Heart left ventricle (tissue), 16 donors: ENCODE data around the gene ANXA6. TPM values are rescaled to one million over a fixed set of nuclear protein-coding genes. Genes with fewer than 3 reads are reported as not detected.

ENCODE experiments used
- ATAC-seq, 4 donors: fragments of 200-7000 bp; cut with Tn5 transposase; one replicate each; pipeline ENCODE4 v1.9.1; 2020 to 2022; ENCODE audit warnings: moderate library complexity in 4 of 4, mild to moderate bottlenecking in 3 of 4, moderate number of reproducible peaks in 1 of 4
- DNase-seq, 5 donors: peaks; one replicate each; pipeline ENCODE4 v3.0.0-alpha.2; 2020
- H3K27ac ChIP-seq, 12 donors: fragments of 200-600 bp; sonication (generic) in 4 of 12; one replicate each; pipeline versions ENCODE4 v1.5.0 to v1.8.0; 2016 to 2022; ENCODE audit warnings: mild to moderate bottlenecking in 2 of 12
- H3K27me3 ChIP-seq, 9 donors: fragments of 200-600 bp; sonication (generic) in 2 of 9; one replicate each; pipeline versions ENCODE4 v1.5.1 to v1.8.0; 2016 to 2022; ENCODE audit warnings: mild to moderate bottlenecking in 3 of 9
- H3K36me3 ChIP-seq, 9 donors: fragments of 200-600 bp; sonication (generic) in 2 of 9; one replicate each; pipeline versions ENCODE4 v1.5.0 to v1.8.0; 2018 to 2022; ENCODE audit warnings: mild to moderate bottlenecking in 2 of 9
- H3K4me1 ChIP-seq, 12 donors: fragments of 200-600 bp; sonication (generic) in 4 of 12; one replicate each; pipeline versions ENCODE4 v1.5.0 to v1.8.0; 2016 to 2022; ENCODE audit warnings: mild to moderate bottlenecking in 3 of 12
- H3K4me3 ChIP-seq, 12 donors: fragments of 200-600 bp; sonication (generic) in 4 of 12; one replicate each; pipeline versions ENCODE4 v1.5.0 to v1.8.0; 2017 to 2022; ENCODE audit warnings: mild to moderate bottlenecking in 9 of 12, moderate library complexity in 4 of 12
- H3K9me3 ChIP-seq, 12 donors: fragments of 200-600 bp; sonication (generic) in 4 of 12; one replicate each; pipeline versions ENCODE4 v1.5.0 to v1.8.0; 2016 to 2022; ENCODE audit warnings: mild to moderate bottlenecking in 1 of 12
- POLR2A ChIP-seq, 2 donors: fragments of 450-650 bp; IDR thresholded peaks; one replicate each; pipeline ENCODE4 v1.6.1; 2017; ENCODE audit warnings: antibody characterized with exemption in 2 of 2, mild to moderate bottlenecking in 2 of 2, moderate library complexity in 2 of 2
- WGBS, 4 donors: extraction: QIAGEN DNeasy Blood & Tissue Kit in 2 of 4; methylation state at CpG; one replicate each; pipeline versions ENCODE4 v1.1.5 to v1.1.7; 2013 to 2018; 5-methylcytosine and 5-hydroxymethylcytosine counted together
- intact Hi-C, 10 donors: fragments of 100-400 bp; cut with DNase I; formaldehyde crosslinking; loops; one replicate each; pipeline versions ENCODE4 v1.11.1 to v1.14.2; 2022
- polyA plus RNA-seq, 2 donors: library from polyadenylated mRNA; stranded (reverse); fragments of 200-250 nt; gene quantifications; one replicate each; pipeline ENCODE4 v1.2.3, GENCODE V29; 2013
- total RNA-seq, 9 donors: library from RNA; depleted of rRNA in 2 of 9; stranded (reverse); fragments of >200 nt in 2 of 9; fragmentation: NEBNext Ultra II Directional in 3 of 9; extraction: Animal tissue kit (Norgen Biotek cat#: 25700) in 3 of 9; gene quantifications; one replicate each; pipeline versions ENCODE4 v1.1.0 to v1.2.4, GENCODE V29; 2016 to 2023
- TF ChIP-seq, protein P1 (sequence below), 12 donors: fragments of 200-600 bp; sonication (generic) in 4 of 12; IDR thresholded peaks; one replicate each; pipeline versions ENCODE4 v1.5.0 to v1.8.0; 2018 to 2022; ENCODE audit warnings: antibody characterized with exemption in 12 of 12, mild to moderate bottlenecking in 5 of 12
- donor health status: ischemic (EF 13 %, LVEDD 7.1; RV severe dilation, severe dysfunction).
- donor health status: healthy with polysubstance abuse.
- donor health status: DM: no; HTN: yes; CAD: no.
- donor health status: DM: no; HTN: no; CAD: no.
- donor health status: ischemic (EF 25% LVEDD 6.9; RV normal size, moderate dysfunction).
- donor health status: ischemic (EF 25% LVEDD 5.7; RV mildly dilated, moderate dysfunction).
- donor health status: healthy.
- donor health status: DM: yes; HTN: yes; CAD: no.
- donor health status: ischemic (EF 35%, LVEDD 5.7; RV mildly dilated, moderate dysfunction).
- donor health status: nonischemic (EF 11% LVEDD 7.7; RV severe dilation, severe dysfunction).
- donor health status: DM: yes; HTN: yes; CAD: no.
- donor health status: PGD.
- donor health status: ischemic (EF 29% LVEDD 5.4; RV normal size, mild dysfunction).
- donor health status: nonischemic (EF 23%, LVEDD 6.1; RV moderate dilation, normal function).

The ANXA6 gene
- total and polyA plus RNA-seq, 11 donors = 171 to 287 (median 202) TPM

DNA sequence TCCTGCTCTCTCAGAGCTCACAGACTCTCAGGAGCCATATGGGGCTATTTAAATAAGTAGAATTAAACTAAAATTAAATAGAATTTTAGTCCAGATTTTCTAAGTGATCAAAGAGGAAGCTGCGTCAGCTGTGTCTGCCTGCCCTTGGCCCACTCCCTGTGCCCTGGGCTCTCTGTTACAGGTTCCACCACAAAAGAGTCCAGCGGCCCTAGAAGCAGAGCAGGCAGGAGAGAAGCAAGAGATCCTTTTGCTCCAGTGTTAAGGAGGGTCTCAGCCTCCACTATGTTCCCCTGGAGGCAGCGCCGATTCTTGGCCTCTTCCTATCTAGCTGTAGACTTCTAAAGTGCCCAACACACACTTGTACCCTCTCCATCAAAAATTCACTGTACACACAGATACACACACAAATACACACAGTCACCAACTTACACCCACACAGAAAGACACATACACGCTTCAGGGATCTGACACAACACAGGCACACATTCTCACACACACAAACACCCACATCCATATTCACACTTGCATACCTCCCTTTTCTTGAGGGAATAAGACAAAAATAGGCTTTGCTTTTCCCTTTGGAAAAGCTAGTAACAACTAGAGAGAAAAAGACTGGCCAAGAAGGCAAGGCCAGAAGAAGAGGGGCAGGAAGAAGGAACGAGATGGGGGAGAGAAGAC lies 71.2 kb downstream of the ANXA6 start:
- WGBS, 4 donors = 66 to 77% (median 72%) methylated on average over 6 of the region's 6 CpGs

DNA sequence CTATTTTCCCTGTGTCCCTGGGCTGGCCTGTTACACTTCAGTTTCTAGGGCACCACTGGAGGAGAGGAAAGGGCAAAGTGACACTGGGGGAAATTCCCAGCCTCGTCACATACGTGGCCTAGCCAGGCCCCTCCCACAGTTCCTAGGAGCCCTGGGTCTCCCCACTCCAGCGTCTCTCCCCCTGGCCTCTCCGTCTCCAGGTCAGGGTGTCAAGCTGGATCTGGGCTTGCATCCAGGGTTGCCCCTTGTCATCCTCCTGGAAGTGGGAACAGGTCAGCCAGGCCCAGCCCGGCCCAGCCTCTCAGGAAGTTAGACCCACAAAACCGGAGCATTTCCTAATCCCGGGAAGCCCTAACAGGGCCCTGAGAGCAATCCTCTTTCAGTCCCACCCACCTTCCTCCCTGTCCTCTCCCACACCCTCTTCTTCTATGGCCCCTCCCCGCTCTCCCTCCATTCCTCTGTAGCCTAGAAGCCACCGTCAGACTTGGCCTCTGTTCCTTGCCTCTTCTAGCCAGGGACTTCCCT lies 72.0 kb downstream of the ANXA6 start:
- Histone ChIP-seq H3K27ac (peak overlapping the region; percentile 15 to 84 (median 74)), H3K4me1 (peaks cover 10 to 75% (median 39%) of the 10 kb centered on the region in 12 donors), H3K4me3 (peak overlapping the region in 2 of 12 donors; percentile 2 to 47), H3K36me3 (no peaks in the 10 kb centered on the region), H3K9me3 (no peaks in the 10 kb centered on the region), H3K27me3 (no peaks in the 10 kb centered on the region)
- TF ChIP-seq, protein P1, sequence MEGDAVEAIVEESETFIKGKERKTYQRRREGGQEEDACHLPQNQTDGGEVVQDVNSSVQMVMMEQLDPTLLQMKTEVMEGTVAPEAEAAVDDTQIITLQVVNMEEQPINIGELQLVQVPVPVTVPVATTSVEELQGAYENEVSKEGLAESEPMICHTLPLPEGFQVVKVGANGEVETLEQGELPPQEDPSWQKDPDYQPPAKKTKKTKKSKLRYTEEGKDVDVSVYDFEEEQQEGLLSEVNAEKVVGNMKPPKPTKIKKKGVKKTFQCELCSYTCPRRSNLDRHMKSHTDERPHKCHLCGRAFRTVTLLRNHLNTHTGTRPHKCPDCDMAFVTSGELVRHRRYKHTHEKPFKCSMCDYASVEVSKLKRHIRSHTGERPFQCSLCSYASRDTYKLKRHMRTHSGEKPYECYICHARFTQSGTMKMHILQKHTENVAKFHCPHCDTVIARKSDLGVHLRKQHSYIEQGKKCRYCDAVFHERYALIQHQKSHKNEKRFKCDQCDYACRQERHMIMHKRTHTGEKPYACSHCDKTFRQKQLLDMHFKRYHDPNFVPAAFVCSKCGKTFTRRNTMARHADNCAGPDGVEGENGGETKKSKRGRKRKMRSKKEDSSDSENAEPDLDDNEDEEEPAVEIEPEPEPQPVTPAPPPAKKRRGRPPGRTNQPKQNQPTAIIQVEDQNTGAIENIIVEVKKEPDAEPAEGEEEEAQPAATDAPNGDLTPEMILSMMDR (IDR thresholded peaks at IDR 0.05) = no peak
- no peak for TF ChIP-seq POLR2A (IDR thresholded peaks at IDR 0.05)
- intact Hi-C loops = no loop called here
- 14 to 28% (median 22%) methylated on average over 8 to 9 of the region's 9 CpGs for WGBS, 4 donors
- ATAC-seq = peak; percentile 25 to 53 (median 36)
- DNase-seq = peak in 3 of 5 donors; percentile 63 to 75 (median 72)

More for the DNA sequence above, 71.2 kb downstream of the ANXA6 start:
- H3K9me3 ChIP-seq = no peaks in the 10 kb centered on the region
- intact Hi-C loops = no loop called here
- DNase-seq (peak in 1 of 5 donors; percentile 23), ATAC-seq (peak in 1 of 4 donors; percentile 5)
- TF ChIP-seq, protein P1 (IDR thresholded peaks at IDR 0.05) = no peak
- TF ChIP-seq POLR2A (IDR thresholded peaks at IDR 0.05) = no peak
- H3K36me3 ChIP-seq = no peaks in the 10 kb centered on the region
- no peaks in the 10 kb centered on the region for H3K27me3 ChIP-seq
- H3K4me3 ChIP-seq = peak overlapping the region in 5 of 12 donors; percentile 12 to 47 (median 19)
- peak overlapping the region; percentile 15 to 84 (median 74) for H3K27ac ChIP-seq
- peaks cover 10 to 74% (median 39%) of the 10 kb centered on the region in 12 donors for H3K4me1 ChIP-seq

DNA sequence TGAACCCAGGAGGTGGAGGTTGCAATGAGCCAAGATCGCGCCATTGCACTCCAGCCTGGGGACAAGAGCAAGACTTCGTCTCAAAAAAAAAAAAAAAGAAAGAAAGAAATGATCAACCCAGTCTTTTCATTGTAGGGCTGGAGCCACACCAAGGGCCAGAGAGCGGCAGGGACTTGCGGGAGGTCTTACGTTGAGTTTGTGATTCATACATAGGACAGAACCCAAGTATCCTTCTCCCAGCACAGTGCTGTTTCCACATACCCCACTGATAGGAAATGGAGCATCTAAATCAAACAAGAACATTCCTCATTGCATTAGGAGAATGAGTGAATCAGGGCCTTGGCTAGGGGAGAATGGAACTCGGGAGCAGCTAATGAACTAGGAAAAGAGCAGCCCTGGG lies 73.2 kb downstream of the ANXA6 start:
- H3K27ac ChIP-seq = peak overlapping the region in 3 of 12 donors; percentile 68 to 84 (median 82)
- 95 to 100% (median 97%) methylated on average over 7 of the region's 7 CpGs for WGBS, 4 donors
- DNase-seq = no peak
- no peak overlapping the region for H3K4me3 ChIP-seq
- H3K9me3 ChIP-seq = no peaks in the 10 kb centered on the region
- H3K36me3 ChIP-seq = peaks cover 0 to 2% (median 0%) of the 10 kb centered on the region in 9 donors
- TF ChIP-seq, protein P1 (IDR thresholded peaks at IDR 0.05) = no peak
- TF ChIP-seq POLR2A (IDR thresholded peaks at IDR 0.05) = no peak
- no peak for ATAC-seq
- no peaks in the 10 kb centered on the region for H3K27me3 ChIP-seq
- H3K4me1 ChIP-seq = peaks cover 10 to 77% (median 46%) of the 10 kb centered on the region in 12 donors
- intact Hi-C loops = no loop called here

DNA sequence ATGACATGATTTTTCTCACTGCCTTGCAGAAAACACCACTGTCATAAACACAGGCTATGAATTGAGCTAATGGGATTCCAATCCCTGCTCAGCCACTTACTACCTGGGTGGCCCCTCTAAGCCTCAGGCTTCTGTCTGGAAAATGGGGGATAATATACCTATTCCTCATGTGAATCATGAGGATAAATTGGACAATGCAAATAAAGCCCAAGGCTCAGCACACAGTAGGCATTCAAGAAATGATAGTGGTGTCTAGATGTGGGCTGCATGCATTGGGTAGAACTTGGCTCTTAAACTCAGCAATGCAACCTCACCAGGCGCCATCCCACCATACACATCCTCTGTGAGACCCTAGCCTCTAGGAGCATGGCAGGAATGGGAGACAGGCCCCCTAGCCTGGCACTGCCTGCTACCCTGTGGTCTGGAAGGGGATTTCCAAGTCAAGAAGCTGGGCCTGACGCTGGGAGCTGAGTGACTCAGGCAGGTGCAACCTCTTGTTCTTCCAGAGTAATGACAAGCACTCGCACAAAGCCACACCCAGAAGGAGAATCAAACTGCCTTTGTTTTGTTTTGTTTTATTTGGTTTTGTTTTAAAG lies 74.4 kb downstream of the ANXA6 start:
- H3K4me1 ChIP-seq = peaks cover 19 to 83% (median 57%) of the 10 kb centered on the region in 12 donors
- ATAC-seq = no peak
- TF ChIP-seq POLR2A (IDR thresholded peaks at IDR 0.05) = no peak
- TF ChIP-seq, protein P1 (IDR thresholded peaks at IDR 0.05) = no peak
- H3K4me3 ChIP-seq = no peak overlapping the region
- peak overlapping the region in 6 of 12 donors; percentile 10 to 100 (median 98) for H3K27ac ChIP-seq
- no peaks in the 10 kb centered on the region for H3K27me3 ChIP-seq
- intact Hi-C loops = no loop called here
- peaks cover 0 to 13% (median 0%) of the 10 kb centered on the region in 9 donors for H3K36me3 ChIP-seq
- WGBS, 4 donors = 78 to 85% (median 83%) methylated on average over 3 of the region's 3 CpGs
- DNase-seq = peak in 1 of 5 donors; percentile 22
- no peaks in the 10 kb centered on the region for H3K9me3 ChIP-seq
